Measurements from ENCODE around the gene RPS19BP1. TPM values are rescaled to one million over a fixed set of nuclear protein-coding genes. Genes with fewer than 3 reads are reported as not detected.

RPS19BP1 gene
- total RNA-seq, 1 donor from 2014 or later = 67.7 TPM

DNA sequence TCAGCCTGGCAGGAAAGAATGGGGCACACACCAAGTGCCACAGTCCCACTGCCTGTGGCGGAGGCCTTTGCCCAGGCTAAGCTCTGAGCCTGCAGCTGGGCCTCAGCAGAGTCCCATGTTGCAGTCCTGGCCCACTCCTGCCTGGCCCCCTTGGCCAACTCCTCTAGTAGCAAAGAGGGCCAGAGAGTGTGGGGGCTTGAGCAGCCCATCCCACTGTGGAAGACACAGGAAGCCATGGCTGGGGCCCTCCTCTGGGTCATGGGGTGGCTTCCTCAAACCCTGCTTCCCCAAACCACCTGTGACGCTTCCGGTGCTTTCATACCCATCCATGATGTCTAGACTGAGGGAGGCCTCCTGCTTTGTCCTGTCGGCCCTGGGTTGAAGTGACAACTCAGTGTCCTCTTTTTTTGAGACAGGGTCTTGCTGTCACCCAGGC is 5.8 kb downstream of the RPS19BP1 start:
- Mint-ChIP-seq H3K36me3 (ENCODE audit: low read depth) (peaks cover 76% of the 10 kb centered on the region), H3K4me1 (peaks cover 94% of the 10 kb centered on the region), H3K27ac (peak overlapping the region; percentile 73), H3K27me3 (no peaks in the 10 kb centered on the region), H3K4me3 (no peak overlapping the region), H3K9me3 (no peaks in the 10 kb centered on the region)
- POLR2A ChIA-PET = interaction anchor here (0.6 to 6.6 kb wide), 10 partner anchors 9 to 524 kb away, joined by 3 to 89 read pairs (median 4); partner anchors contain the start of genes RPL3, SYNGR1 and TAB1
- no peak for ATAC-seq (ENCODE audit: low read depth)
- intact Hi-C loops (cut with micrococcal nuclease) = no loop called here
- no peak for DNase-seq
- TF ChIP-seq, protein P1, sequence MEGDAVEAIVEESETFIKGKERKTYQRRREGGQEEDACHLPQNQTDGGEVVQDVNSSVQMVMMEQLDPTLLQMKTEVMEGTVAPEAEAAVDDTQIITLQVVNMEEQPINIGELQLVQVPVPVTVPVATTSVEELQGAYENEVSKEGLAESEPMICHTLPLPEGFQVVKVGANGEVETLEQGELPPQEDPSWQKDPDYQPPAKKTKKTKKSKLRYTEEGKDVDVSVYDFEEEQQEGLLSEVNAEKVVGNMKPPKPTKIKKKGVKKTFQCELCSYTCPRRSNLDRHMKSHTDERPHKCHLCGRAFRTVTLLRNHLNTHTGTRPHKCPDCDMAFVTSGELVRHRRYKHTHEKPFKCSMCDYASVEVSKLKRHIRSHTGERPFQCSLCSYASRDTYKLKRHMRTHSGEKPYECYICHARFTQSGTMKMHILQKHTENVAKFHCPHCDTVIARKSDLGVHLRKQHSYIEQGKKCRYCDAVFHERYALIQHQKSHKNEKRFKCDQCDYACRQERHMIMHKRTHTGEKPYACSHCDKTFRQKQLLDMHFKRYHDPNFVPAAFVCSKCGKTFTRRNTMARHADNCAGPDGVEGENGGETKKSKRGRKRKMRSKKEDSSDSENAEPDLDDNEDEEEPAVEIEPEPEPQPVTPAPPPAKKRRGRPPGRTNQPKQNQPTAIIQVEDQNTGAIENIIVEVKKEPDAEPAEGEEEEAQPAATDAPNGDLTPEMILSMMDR (IDR thresholded peaks at IDR 0.05) = no peak
- CTCF ChIA-PET = interaction anchor here (0.8 to 2.8 kb wide), 4 partner anchors 127 to 476 kb away, joined by 3 to 23 read pairs (median 4); partner anchors contain the start of genes RPL3 and TAB1

DNA sequence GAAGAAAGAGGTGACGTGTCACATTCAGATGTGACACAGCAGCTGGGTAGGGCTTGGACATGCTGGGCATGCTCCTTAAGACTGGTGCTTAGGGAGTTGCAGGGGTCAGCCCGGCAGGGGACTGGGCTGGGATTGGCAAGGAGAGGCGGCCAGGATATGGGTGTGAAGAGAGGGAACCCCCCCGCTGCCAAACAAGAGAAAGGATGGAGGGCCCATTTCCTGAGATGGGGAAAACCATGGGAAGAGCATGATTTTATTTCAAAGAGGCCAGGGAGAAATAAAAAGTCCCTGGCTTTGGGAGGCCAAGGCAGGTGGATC is 6.9 kb downstream of the RPS19BP1 start:
- Mint-ChIP-seq H3K27me3 (no peaks in the 10 kb centered on the region), H3K27ac (peak overlapping the region; percentile 68), H3K36me3 (ENCODE audit: low read depth) (peaks cover 76% of the 10 kb centered on the region), H3K4me3 (peak overlapping the region; percentile 62), H3K9me3 (no peaks in the 10 kb centered on the region), H3K4me1 (peaks cover 89% of the 10 kb centered on the region)
- POLR2A ChIA-PET = interaction anchor here (0.8 to 3.9 kb wide), 4 partner anchors 24 to 206 kb away, joined by 3 to 19 read pairs (median 4); partner anchors contain the start of genes MIEF1, RPL3 and TAB1
- CTCF ChIA-PET = interaction anchor here (1.1 to 1.3 kb wide), 3 partner anchors 10 to 475 kb away, joined by 3 to 4 read pairs (median 3); no protein-coding TSS in a partner anchor
- ATAC-seq (ENCODE audit: low read depth) = no peak
- intact Hi-C loops (cut with micrococcal nuclease) = no loop called here
- DNase-seq = no peak
- TF ChIP-seq, protein P1 (IDR thresholded peaks at IDR 0.05) = no peak

DNA sequence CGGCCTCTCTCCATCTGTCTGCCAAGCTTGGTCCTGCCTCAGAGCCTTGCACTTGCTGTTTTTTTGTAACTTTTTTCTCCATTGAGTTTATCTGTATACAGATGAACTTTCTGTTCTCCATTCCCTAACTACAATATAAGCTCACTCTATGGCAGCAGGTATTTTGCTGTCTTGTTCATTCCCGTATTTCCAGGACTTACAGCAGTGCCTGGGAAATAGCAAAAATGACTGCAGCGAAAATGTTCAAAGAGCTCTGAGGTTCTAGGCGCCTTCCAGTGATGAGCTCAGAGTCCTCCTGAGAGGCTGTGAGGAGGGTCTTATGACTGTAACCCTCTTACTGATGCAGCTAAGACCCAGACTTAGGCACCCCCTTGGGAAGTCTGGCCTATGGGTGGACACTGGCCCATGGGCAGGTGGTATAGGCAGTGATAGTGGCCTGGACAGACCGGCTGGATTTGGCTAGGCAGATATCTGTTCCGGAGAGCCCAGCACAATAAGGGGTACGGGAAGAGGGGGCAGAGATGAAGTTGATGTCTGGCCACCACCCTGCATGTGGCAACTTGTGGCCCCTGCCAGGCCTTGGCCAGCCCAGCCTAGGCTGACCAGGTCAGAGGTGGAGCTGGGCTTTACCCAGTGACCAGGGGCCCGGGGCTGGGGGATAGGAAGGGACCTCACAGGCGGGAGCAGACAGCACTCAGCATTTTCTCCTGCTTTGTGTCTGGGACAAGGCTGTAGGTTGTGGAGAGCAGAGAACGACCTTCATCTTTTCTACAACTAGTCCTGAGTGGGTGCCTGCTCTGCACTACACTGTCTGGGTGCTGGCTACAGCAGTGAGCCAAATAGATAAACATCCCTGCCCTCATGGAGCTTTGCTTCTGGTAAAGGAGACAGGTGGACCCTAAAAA is 7.5 kb downstream of the RPS19BP1 start:
- TF ChIP-seq, protein P1 (IDR thresholded peaks at IDR 0.05) = no peak
- CTCF ChIA-PET = interaction anchor here (0.8 to 1.3 kb wide), 5 partner anchors 9 to 512 kb away, joined by 3 to 4 read pairs (median 3); no protein-coding TSS in a partner anchor
- Mint-ChIP-seq H3K9me3 (no peaks in the 10 kb centered on the region), H3K4me1 (peaks cover 85% of the 10 kb centered on the region), H3K27me3 (peaks cover 2% of the 10 kb centered on the region), H3K36me3 (ENCODE audit: low read depth) (peaks cover 79% of the 10 kb centered on the region), H3K4me3 (peak overlapping the region; percentile 62), H3K27ac (peak overlapping the region; percentile 67)
- ATAC-seq (ENCODE audit: low read depth) (no peak), DNase-seq (no peak)
- POLR2A ChIA-PET = interaction anchor here (0.6 to 3.9 kb wide), 8 partner anchors 7 to 521 kb away, joined by 3 to 19 read pairs (median 4); partner anchors contain the start of genes MIEF1, RPL3 and RPS19BP1
- intact Hi-C loops (cut with micrococcal nuclease) = no loop called here

DNA sequence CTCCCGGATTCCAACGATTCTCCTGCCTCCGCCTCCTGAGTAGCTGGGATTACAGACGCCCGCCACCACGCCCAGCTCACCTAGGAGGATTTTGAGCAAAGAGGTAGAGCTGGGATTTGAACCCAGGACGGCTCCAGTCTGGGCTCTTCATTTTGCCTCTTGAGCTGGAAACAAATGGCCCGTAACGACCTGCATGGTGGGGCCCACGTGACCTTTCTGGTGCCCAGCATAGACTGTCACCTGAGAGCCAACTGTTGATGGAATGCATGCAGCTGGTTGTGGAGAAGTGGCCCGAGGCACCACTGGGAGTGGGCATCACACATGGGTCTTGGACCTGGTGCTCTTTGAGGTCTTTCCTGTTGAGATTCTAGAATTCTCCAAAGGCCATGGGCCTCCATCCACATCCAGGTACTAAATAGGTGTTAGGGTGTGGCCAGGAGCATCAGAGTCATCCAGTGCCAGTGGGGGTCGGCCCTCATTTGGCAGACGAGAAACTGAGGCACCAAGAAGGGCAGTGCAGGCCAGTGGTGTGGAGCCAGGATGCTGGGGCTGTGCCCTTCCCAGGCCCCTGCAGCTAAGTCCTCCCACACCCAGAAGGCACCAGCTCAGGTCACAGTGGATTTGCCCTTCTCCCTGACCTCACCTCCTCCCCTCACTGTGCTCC is 8.3 kb downstream of the RPS19BP1 start:
- TF ChIP-seq, protein P1 (IDR thresholded peaks at IDR 0.05) = no peak
- intact Hi-C loops (cut with micrococcal nuclease) = no loop called here
- H3K27me3 Mint-ChIP-seq = peaks cover 2% of the 10 kb centered on the region
- peaks cover 72% of the 10 kb centered on the region for H3K36me3 Mint-ChIP-seq (ENCODE audit: low read depth)
- H3K9me3 Mint-ChIP-seq = no peaks in the 10 kb centered on the region
- DNase-seq (no peak), ATAC-seq (ENCODE audit: low read depth) (no peak)
- peak overlapping the region; percentile 67 for H3K27ac Mint-ChIP-seq
- CTCF ChIA-PET = interaction anchor here (1.0 to 1.1 kb wide), 3 partner anchors 28 to 512 kb away, joined by 3 to 4 read pairs (median 3); no protein-coding TSS in a partner anchor
- POLR2A ChIA-PET = interaction anchor here (0.6 to 3.9 kb wide), 13 partner anchors 8 to 653 kb away, joined by 3 to 19 read pairs (median 4); partner anchors contain the start of genes MIEF1, RPL3 and RPS19BP1
- peak overlapping the region; percentile 7 for H3K4me3 Mint-ChIP-seq
- peaks cover 79% of the 10 kb centered on the region for H3K4me1 Mint-ChIP-seq

Data from activated B cell treated with CpG ODN at 0.5 μM for 24 hours (primary cell).